Thymus (tissue), 11 donors: ENCODE data around the gene TGFB2. TPM values are rescaled to one million over a fixed set of nuclear protein-coding genes. Genes with fewer than 3 reads are reported as not detected.

Source experiments
- DNase-seq, 9 donors: peaks; one replicate each; pipeline ENCODE4 v3.0.0-alpha.2; 2013; ENCODE audit warnings: low spot score in 9 of 9, low read depth in 6 of 9, missing footprints in 1 of 9
- H3K27ac ChIP-seq, 2 donors: one replicate each; pipeline ENCODE4 v1.5.1; 2013; ENCODE audit warnings: control low read depth in 1 of 2, low read depth in 1 of 2, low read length in 1 of 2, mild to moderate bottlenecking in 1 of 2, moderate library complexity in 1 of 2
- H3K27me3 ChIP-seq, 2 donors: one replicate each; pipeline ENCODE4 v1.5.1; 2013; ENCODE audit warnings: low read length in 1 of 2; ENCODE audit not compliant: control insufficient read depth in 2 of 2, insufficient read depth in 1 of 2
- H3K36me3 ChIP-seq, 2 donors: one replicate each; pipeline ENCODE4 v1.5.1; 2013; ENCODE audit warnings: low read length in 1 of 2, mild to moderate bottlenecking in 1 of 2, moderate library complexity in 1 of 2; ENCODE audit not compliant: control insufficient read depth in 2 of 2, insufficient read depth in 2 of 2
- H3K4me1 ChIP-seq, 2 donors: one replicate each; pipeline ENCODE4 v1.5.1; 2013; ENCODE audit warnings: low read length in 2 of 2; ENCODE audit not compliant: control insufficient read depth in 2 of 2, insufficient read depth in 2 of 2
- H3K4me3 ChIP-seq, 2 donors: one replicate each; pipeline ENCODE4 v1.5.1; 2013; ENCODE audit warnings: low read length in 2 of 2, control low read depth in 1 of 2, mild to moderate bottlenecking in 1 of 2
- H3K9me3 ChIP-seq, 2 donors: one replicate each; pipeline ENCODE4 v1.5.1; 2013; ENCODE audit warnings: low read length in 1 of 2, mild to moderate bottlenecking in 1 of 2; ENCODE audit not compliant: control insufficient read depth in 2 of 2, insufficient read depth in 1 of 2
- whole genome bisulfite sequencing: extraction: QIAGEN DNeasy Blood & Tissue Kit; methylation state at CpG from one replicate; pipeline ENCODE4 v1.1.7; 2013; 5-methylcytosine and 5-hydroxymethylcytosine counted together
- polyA plus RNA-seq: library from polyadenylated mRNA; stranded (reverse); fragments of 200-250 nt; gene quantifications from one replicate; pipeline ENCODE4 v1.2.3, GENCODE V29; 2013
- total RNA-seq: library from RNA; stranded (reverse); fragments of 120-200 nt; gene quantifications from one replicate; pipeline ENCODE4 v1.2.4, GENCODE V29; 2013
- donor health status: healthy.

The TGFB2 gene
- total and polyA plus RNA-seq, 2 donors, result 0.94 to 1.6 TPM

DNA sequence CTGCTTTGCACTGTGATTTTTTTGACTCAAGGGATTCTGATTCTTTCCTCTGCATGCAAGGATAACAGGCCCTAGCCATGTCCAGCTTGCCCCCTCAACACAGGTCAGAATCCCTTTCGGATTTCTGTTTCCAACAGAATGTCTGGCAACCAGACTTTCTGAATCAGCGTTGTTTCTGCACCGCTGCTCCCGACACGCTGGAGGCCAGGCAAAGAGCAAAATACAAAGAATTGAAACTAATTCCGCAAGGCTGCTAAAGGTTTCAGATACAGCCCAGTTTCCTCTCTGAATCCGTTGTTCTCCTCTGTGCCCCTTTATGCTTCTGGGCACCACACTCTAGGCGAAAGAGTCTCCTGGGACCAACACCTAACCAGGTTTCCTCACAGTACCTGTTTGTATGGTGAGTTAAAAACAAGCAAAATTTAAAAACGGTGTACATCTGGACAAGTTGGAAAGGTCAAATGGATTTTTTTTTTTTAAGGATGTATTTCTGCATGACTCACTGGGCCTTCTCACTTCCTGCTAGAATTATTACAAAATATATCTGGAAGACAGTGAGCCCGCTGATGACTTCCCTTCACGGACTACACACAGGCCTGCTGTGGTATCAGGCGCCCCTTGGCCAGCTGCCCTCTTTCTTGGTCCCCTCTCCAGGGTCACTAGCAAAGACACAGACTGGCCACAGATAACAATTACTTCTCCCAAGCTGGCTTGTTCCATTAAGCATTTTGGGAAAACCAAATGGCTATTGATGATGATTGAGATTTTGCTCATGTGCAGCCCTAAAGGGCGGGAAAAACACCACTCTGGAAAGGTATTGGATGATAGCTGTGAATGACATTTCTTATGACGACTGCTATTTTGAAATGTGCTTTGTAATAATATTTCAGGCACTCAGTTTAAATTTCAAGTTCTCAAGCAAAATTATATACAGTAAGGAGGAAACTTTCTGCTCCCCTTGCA is 118.3 kb downstream of the TGFB2 start:
- 93% methylated on average over 14 of the region's 14 CpGs for WGBS
- H3K4me1 ChIP-seq, result peaks cover 0 to 2% of the 10 kb centered on the region in 2 donors
- H3K36me3 ChIP-seq, result no peaks in the 10 kb centered on the region
- H3K27ac ChIP-seq, result peak overlapping the region; percentile 2 to 25
- no peak overlapping the region for H3K4me3 ChIP-seq
- no peaks in the 10 kb centered on the region for H3K27me3 ChIP-seq
- H3K9me3 ChIP-seq, result no peaks in the 10 kb centered on the region
- DNase-seq, result no peak

DNA sequence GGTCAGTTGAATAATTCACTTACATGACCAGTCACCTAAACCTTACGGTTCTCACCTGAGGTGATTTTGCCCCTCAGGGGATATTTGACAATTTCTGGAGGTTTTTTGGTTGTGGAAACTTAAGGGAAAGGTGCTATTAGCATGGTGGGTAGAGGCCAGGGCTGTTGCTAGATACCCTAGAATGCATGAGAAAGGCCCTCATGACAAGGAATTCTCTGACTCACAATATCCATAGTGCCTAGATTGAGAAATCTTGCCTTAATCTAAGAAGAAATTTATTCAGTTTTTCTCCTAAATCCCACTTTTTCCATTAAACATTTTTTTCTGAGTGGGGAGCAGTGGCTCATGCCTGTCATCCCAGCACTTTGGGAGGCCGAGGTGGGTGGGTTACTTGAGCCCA is 119.7 kb downstream of the TGFB2 start:
- DNase-seq, result no peak
- Histone ChIP-seq H3K27ac (no peak overlapping the region), H3K4me1 (no peaks in the 10 kb centered on the region), H3K4me3 (no peak overlapping the region), H3K27me3 (no peaks in the 10 kb centered on the region), H3K9me3 (no peaks in the 10 kb centered on the region), H3K36me3 (no peaks in the 10 kb centered on the region)
- 93% methylated on average over 2 of the region's 2 CpGs for WGBS

DNA sequence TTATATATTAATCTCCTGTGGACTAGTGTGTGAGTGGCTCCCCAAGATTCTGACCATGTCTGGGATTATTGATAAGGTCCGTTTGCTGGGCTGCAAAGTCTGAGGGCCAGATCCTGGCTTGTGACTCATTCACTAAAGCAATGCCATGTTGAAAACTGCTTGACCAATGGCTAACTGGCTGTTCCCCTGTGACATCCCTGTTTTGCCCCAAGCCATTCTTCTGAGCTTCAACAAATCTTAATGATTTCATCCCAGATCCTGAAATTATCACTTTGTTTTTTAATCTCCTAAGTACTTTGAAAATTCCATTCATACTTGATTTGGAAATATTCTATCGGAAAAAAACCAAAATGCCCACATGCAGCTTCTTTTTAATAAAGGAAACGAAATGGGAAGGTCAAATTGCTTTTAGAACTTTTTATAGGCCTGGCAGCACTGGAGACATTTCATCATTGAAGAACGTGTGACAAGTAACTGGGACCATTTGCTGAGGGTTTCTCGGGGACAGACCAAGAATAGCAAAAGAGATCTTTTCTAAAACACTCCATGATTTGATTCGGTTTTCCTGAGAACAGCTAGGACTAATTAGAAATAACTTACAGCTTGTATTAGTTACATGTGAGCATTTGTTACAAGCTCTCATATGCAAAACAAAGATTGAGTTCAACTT is 121.3 kb downstream of the TGFB2 start:
- H3K27ac ChIP-seq, result no peak overlapping the region
- H3K4me3 ChIP-seq, result no peak overlapping the region
- 91% methylated on average over 6 of the region's 6 CpGs for WGBS
- no peak for DNase-seq
- H3K27me3 ChIP-seq, result no peaks in the 10 kb centered on the region
- no peaks in the 10 kb centered on the region for H3K9me3 ChIP-seq
- no peaks in the 10 kb centered on the region for H3K36me3 ChIP-seq
- no peaks in the 10 kb centered on the region for H3K4me1 ChIP-seq

DNA sequence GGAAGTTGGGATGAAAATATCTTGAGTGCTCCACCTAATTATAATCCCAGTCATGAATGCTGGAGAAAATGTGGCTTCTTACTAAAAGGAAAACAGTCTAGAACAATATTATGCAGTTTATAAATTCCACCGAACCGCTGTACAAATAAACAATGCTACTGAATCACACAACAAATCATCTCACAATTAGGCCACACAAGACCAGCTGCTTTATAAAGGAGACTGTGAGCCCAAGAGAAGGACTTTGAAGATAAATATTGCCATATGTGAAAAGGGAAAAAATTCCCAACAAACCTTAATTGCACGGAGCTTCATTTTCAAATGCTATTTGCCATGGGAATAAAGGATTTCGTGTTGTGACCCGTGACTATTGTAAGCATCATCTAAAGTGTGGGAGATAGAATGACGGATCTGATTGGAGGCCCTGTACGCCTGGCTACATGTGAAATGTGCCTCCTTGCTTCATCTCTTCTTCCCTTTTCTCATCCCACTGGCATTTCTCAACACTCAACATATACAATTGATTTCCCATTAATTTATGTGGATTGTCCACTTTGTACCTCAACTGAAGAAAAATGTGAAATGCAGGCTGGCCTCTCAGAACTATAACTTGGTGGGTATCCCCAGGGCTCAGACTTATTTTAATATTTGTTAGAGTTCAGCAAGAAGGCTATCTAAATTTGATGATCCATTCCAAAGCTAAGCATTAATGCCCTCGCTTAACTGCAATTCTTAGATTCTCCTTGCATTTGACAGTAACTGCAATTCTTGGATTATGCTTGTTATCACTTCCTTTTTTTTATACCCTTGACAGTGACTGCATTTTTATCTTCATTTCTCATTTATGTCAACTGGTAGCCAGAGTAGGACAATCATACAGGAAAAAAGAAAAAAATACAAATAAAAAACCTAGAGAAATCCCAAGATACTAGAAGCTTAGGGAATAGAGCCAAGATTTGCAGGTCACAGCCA is 122.3 kb downstream of the TGFB2 start:
- Histone ChIP-seq H3K36me3 (no peaks in the 10 kb centered on the region), H3K4me3 (no peak overlapping the region), H3K9me3 (no peaks in the 10 kb centered on the region), H3K27ac (no peak overlapping the region), H3K4me1 (no peaks in the 10 kb centered on the region), H3K27me3 (no peaks in the 10 kb centered on the region)
- 96% methylated on average over 8 of the region's 8 CpGs for WGBS
- DNase-seq, result no peak

DNA sequence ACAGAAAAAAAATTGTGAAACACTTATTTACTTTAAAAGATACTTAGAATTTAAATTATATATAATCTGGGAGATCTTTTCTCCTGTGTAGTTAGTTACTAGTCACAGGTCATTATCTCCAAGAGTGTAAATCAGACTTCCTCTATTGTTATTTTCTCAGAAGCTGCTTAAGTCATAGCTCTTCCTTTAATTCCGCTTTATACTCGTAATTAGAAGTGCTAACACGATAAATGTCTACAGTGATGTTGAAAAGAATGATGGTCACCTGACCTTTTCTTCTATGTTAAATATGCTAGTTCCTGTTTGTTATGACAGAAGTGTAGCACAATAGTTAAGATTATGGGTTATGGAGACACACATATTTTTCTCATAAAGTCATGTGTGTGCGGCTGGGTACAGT is 123.6 kb downstream of the TGFB2 start:
- H3K9me3 ChIP-seq, result no peaks in the 10 kb centered on the region
- no peak for DNase-seq
- WGBS, result 82% methylated on average over 4 of the region's 4 CpGs
- H3K4me3 ChIP-seq, result no peak overlapping the region
- no peaks in the 10 kb centered on the region for H3K36me3 ChIP-seq
- no peak overlapping the region for H3K27ac ChIP-seq
- no peaks in the 10 kb centered on the region for H3K27me3 ChIP-seq
- H3K4me1 ChIP-seq, result no peaks in the 10 kb centered on the region

DNA sequence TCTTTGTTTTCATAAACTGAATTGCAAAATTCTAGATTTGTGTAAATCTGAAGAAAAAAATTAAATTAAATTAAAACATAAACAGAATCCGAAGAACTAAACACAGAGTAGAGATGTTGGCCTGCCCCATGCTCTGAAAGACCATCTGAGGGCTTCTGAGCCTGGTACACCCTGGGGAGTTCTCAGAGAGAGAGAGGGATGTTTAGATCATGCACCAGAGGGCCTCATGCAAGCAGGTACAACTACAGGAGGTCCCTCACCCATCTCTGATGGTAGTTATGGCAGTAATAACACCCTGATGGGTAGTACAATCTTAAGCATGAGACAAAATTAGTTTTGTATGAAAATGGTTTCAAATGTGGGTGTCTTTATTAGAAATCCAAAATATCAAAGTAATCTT is 127.7 kb downstream of the TGFB2 start:
- WGBS, result 86% methylated on average over 1 of the region's 1 CpG

DNA sequence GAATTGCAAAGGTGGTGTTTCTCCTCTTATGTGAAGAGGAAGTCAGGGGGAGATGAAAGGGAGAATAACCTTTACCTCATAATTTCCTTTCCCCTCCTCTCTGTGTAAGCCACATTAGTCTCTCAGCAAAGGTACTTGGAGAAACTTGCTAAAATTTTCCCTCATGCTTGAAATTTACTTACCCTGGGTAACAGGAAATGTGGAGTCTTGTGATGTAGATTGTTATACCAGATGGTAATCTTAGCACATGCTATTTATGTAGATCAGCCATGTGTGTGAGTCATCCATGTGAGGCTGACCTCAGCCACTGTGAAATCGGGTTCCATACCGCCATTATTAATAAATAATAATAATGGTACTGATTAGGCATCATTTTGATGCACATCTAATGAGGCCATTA is 128.4 kb downstream of the TGFB2 start:
- H3K9me3 ChIP-seq, result no peaks in the 10 kb centered on the region
- H3K4me1 ChIP-seq, result no peaks in the 10 kb centered on the region

More for the DNA sequence above, 127.7 kb downstream of the TGFB2 start:
- no peaks in the 10 kb centered on the region for H3K4me1 ChIP-seq
- H3K27me3 ChIP-seq, result no peaks in the 10 kb centered on the region
- no peaks in the 10 kb centered on the region for H3K36me3 ChIP-seq
- no peak for DNase-seq
- H3K9me3 ChIP-seq, result no peaks in the 10 kb centered on the region
- no peak overlapping the region for H3K4me3 ChIP-seq
- H3K27ac ChIP-seq, result no peak overlapping the region

DNA sequence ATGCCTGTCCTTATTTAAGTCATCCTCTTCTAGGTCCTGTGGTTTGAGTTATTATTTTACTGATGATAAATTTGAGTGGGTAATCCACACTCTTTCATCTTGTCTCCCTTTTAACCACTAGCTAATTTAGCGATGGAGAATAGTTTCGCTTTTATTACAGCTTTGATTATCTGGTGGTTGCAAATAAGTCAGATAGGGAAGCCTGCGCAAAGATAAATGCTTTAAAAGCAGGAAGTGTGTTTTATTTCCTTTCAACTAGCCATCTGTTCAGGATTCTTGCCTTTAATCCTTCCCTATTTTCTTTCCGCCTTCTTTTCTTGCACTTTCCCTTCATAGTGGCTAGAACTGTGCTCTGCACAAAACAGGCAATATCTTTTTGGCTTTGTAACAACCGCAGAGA is 129.0 kb downstream of the TGFB2 start:
- no peaks in the 10 kb centered on the region for H3K27me3 ChIP-seq
- no peaks in the 10 kb centered on the region for H3K9me3 ChIP-seq
- no peak overlapping the region for H3K27ac ChIP-seq
- H3K36me3 ChIP-seq, result no peaks in the 10 kb centered on the region
- 36% methylated on average over 5 of the region's 5 CpGs for WGBS
- H3K4me3 ChIP-seq, result no peak overlapping the region
- no peak for DNase-seq
- H3K4me1 ChIP-seq, result no peaks in the 10 kb centered on the region

More for the DNA sequence above, 128.4 kb downstream of the TGFB2 start:
- Histone ChIP-seq H3K4me3 (no peak overlapping the region), H3K27me3 (no peaks in the 10 kb centered on the region), H3K27ac (no peak overlapping the region), H3K36me3 (no peaks in the 10 kb centered on the region)
- 24% methylated on average over 2 of the region's 2 CpGs for WGBS
- DNase-seq, result peak in 1 of 9 donors; percentile 9
